ENCODE data around the gene FGFBP3.

DNA sequence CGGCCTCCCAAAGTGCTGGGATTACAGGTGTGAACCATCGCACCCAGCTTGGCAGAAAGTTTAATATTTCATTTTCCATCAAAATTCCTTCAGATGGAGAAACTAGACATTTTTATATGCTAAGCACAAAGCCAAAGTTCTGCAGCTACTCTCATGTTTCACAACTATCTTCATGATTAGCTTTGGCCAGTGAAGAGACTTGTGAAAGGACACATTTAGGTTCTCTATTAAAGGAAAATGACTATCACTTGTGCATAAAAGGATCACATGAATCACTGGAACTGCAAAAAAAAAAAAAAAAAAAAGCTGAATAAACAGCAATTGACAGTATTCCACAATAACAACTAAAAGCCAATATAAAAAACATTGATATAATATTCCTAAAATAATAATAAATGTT, 16.2 kb downstream of the FGFBP3 start:
- TF ChIP-seq CEBPB (IDR thresholded peaks at IDR 0.05; ENCODE audit: low read depth) (no peak), POLR2A (IDR thresholded peaks at IDR 0.05; ENCODE audit: borderline replicate concordance, extremely low read depth, insufficient read depth, insufficient read length) (no peak), SIN3A (IDR thresholded peaks at IDR 0.05; ENCODE audit: low read depth) (no peak), EZH2 (IDR thresholded peaks at IDR 0.05) (no peak), RAD21 (IDR thresholded peaks at IDR 0.05; ENCODE audit: low read depth) (no peak), SP1 (IDR thresholded peaks at IDR 0.05; ENCODE audit: low read depth) (no peak), ZNF274 (IDR thresholded peaks at IDR 0.05; ENCODE audit: low read depth, low read length) (no peak), FOSL1 (IDR thresholded peaks at IDR 0.05; ENCODE audit: low read depth) (no peak), REST (IDR thresholded peaks at IDR 0.05; ENCODE audit: low read depth) (no peak)
- TF ChIP-seq, protein P1, sequence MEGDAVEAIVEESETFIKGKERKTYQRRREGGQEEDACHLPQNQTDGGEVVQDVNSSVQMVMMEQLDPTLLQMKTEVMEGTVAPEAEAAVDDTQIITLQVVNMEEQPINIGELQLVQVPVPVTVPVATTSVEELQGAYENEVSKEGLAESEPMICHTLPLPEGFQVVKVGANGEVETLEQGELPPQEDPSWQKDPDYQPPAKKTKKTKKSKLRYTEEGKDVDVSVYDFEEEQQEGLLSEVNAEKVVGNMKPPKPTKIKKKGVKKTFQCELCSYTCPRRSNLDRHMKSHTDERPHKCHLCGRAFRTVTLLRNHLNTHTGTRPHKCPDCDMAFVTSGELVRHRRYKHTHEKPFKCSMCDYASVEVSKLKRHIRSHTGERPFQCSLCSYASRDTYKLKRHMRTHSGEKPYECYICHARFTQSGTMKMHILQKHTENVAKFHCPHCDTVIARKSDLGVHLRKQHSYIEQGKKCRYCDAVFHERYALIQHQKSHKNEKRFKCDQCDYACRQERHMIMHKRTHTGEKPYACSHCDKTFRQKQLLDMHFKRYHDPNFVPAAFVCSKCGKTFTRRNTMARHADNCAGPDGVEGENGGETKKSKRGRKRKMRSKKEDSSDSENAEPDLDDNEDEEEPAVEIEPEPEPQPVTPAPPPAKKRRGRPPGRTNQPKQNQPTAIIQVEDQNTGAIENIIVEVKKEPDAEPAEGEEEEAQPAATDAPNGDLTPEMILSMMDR (IDR thresholded peaks at IDR 0.05 in 2 of 3, conservative IDR thresholded peaks at IDR 0.05 in 1 of 3; ENCODE audit: borderline replicate concordance in 1 of 3, insufficient read depth in 1 of 3, low read depth in 2 of 3, low read length in 2 of 3) = no peak
- TF ChIP-seq, protein P2, sequence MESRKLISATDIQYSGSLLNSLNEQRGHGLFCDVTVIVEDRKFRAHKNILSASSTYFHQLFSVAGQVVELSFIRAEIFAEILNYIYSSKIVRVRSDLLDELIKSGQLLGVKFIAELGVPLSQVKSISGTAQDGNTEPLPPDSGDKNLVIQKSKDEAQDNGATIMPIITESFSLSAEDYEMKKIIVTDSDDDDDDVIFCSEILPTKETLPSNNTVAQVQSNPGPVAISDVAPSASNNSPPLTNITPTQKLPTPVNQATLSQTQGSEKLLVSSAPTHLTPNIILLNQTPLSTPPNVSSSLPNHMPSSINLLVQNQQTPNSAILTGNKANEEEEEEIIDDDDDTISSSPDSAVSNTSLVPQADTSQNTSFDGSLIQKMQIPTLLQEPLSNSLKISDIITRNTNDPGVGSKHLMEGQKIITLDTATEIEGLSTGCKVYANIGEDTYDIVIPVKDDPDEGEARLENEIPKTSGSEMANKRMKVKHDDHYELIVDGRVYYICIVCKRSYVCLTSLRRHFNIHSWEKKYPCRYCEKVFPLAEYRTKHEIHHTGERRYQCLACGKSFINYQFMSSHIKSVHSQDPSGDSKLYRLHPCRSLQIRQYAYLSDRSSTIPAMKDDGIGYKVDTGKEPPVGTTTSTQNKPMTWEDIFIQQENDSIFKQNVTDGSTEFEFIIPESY (IDR thresholded peaks at IDR 0.05; ENCODE audit: extremely low read depth, insufficient replicate concordance, low read length) = no peak
- TF ChIP-seq, protein P3, sequence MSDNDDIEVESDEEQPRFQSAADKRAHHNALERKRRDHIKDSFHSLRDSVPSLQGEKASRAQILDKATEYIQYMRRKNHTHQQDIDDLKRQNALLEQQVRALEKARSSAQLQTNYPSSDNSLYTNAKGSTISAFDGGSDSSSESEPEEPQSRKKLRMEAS (IDR thresholded peaks at IDR 0.05) = no peak

Measured in HCT116 (cell line).